Measurements from ENCODE around the gene LYZ. TPM values are rescaled to one million over a fixed set of nuclear protein-coding genes. Genes with fewer than 3 reads are reported as not detected.

The LYZ gene
- total RNA-seq, 1 experiment from 2014 or later: 1.3 TPM

- DNase-seq (ENCODE audit: low read depth, low spot score) (no peak), ATAC-seq (no peak)
- no peaks in the 10 kb centered on the region for H3K36me3 ChIP-seq (ENCODE audit: control insufficient read depth in 1 of 2, insufficient read depth in 2 of 2, low read length in 2 of 2)
- H3K4me2 ChIP-seq (ENCODE audit: low read length): no peak overlapping the region
- ChIA-PET CTCF (no interaction called here), RAD21 (ENCODE audit: low non-redundant PET in 1 of 2, low total read pairs in 2 of 2, uncharacterized antibody in 2 of 2, unreplicated experiment in 2 of 2) (no interaction called here), POLR2A (interaction anchor here (0.7 kb wide), 1 partner anchor 14 kb away, joined by 3 read pairs; no protein-coding TSS in a partner anchor)
- intact Hi-C loops (cut with micrococcal nuclease): no loop called here
- no peak overlapping the region for H3K9ac ChIP-seq (ENCODE audit: low read length)
- peaks cover 11% of the 10 kb centered on the region; the same call in 1 of the 2 replicates for H3K27me3 ChIP-seq (ENCODE audit: insufficient read depth, low read length)
- no peaks in the 10 kb centered on the region for H3K9me3 ChIP-seq (ENCODE audit: control insufficient read depth in 1 of 2, insufficient read depth in 1 of 2, low read depth in 1 of 2, low read length in 2 of 2)
- H4K20me1 ChIP-seq (ENCODE audit: insufficient read depth): no peaks in the 10 kb centered on the region
- BruUV-seq (replicated peaks): no TSS peak
- no peak overlapping the region for H2AFZ ChIP-seq (ENCODE audit: low read depth, low read length, poor library complexity, severe bottlenecking)
- H3K9me2 ChIP-seq (ENCODE audit: insufficient read depth): no peaks in the 10 kb centered on the region
- no peak overlapping the region for H3K27ac ChIP-seq (ENCODE audit: low read depth, low read length)
- H3K79me2 ChIP-seq (ENCODE audit: insufficient read depth, low read length): no peaks in the 10 kb centered on the region
- no peaks in the 10 kb centered on the region for H3K4me1 ChIP-seq (ENCODE audit: control insufficient read depth in 1 of 2, insufficient read depth in 2 of 2, low read length in 2 of 2)
- TF ChIP-seq YY1 (IDR thresholded peaks at IDR 0.05; ENCODE audit: extremely low read depth, insufficient replicate concordance, low read depth, low read length) (no peak), EZH2 (IDR thresholded peaks at IDR 0.05) (no peak), CTCF (IDR thresholded peaks at IDR 0.05 in 2 of 3, conservative IDR thresholded peaks at IDR 0.05 in 1 of 3; ENCODE audit: borderline replicate concordance in 1 of 3, insufficient read depth in 1 of 3, low read depth in 2 of 3, low read length in 2 of 3) (no peak), SP1 (IDR thresholded peaks at IDR 0.05; ENCODE audit: low read depth) (no peak), MAX (IDR thresholded peaks at IDR 0.05) (no peak), CEBPB (IDR thresholded peaks at IDR 0.05; ENCODE audit: low read depth) (no peak), JUND (IDR thresholded peaks at IDR 0.05) (no peak), SRF (IDR thresholded peaks at IDR 0.05; ENCODE audit: low read depth) (no peak), REST (IDR thresholded peaks at IDR 0.05; ENCODE audit: low read depth) (no peak), POLR2AphosphoS5 (IDR thresholded peaks at IDR 0.05; ENCODE audit: low read depth, low read length) (no peak), ATF3 (IDR thresholded peaks at IDR 0.05) (no peak), FOSL1 (IDR thresholded peaks at IDR 0.05; ENCODE audit: low read depth) (no peak), ELF1 (IDR thresholded peaks at IDR 0.05; ENCODE audit: borderline replicate concordance, low read depth) (no peak), POLR2A (IDR thresholded peaks at IDR 0.05; ENCODE audit: borderline replicate concordance, extremely low read depth, insufficient read depth, insufficient read length) (no peak)
- H3K4me3 ChIP-seq (replicated peaks in 1 of 2; ENCODE audit: low read depth in 1 of 2, low read length in 2 of 2): no peak overlapping the region
Observed at GRCh38 chr12:69324797-69325466, 23.2 kb upstream of the LYZ start.
